Jurkat, Clone E6-1 (cell line): ENCODE measurements around the gene BLID.
A peak's percentile ranks its signal among the peaks of the same experiment; 100 is the strongest.

ENCODE experiments used
- DNase-seq: peaks from one replicate; pipeline ENCODE4 v3.0.0-alpha.2; 2011; ENCODE audit warnings: low read depth, low spot score
- H3K4me3 ChIP-seq: 2 replicates; pipeline ENCODE4 v1.5.1; 2011; ENCODE audit warnings: mild to moderate bottlenecking, low read length, control low read depth, moderate library complexity

The BLID gene

DNA sequence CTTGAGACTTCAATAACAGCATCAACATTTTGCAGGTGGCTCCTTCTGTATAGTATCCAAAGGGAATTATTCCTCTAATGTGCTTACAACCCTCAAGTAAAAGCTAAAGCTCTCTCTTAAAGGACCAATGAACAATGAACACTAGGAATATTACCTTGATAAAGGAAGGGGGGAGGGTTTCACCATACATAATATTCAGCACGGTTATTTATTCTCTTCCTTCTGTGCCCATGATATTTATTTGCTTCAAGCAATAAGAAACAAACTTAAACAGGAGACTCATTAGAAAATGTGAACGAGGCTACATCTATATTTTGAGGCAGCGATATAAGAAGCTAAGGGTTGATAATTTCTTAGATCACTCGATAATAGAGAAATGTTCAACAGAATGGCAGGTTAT, 21.2 kb downstream of the BLID start:
- no peak for DNase-seq
- H3K4me3 ChIP-seq, result no peak overlapping the region

DNA sequence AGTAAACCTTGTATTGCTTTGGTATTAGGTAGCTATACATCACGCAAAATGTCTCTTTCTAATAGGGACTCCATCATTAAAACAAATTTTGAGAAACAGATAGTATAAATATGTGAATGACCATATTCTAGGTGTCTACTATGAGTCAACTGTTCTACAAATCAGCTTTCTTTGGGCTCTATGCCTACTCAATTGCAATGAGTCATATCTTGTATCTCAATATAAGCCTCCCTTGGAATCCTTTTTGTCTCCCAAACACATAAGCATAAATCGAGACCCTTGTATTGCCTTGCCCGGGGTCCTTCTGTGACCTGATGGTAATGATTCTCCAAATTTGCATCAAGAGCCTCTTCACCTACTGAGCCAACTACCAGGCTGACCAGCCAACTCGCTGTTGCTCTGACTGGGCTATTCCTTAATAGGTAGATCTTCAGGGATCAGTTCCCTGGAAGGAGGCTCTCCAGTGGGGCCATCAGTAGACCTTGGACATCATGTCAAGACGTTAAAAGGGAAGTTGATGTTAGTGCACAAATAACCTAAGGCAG, 22.2 kb downstream of the BLID start:
- no peak overlapping the region for H3K4me3 ChIP-seq
- no peak for DNase-seq

DNA sequence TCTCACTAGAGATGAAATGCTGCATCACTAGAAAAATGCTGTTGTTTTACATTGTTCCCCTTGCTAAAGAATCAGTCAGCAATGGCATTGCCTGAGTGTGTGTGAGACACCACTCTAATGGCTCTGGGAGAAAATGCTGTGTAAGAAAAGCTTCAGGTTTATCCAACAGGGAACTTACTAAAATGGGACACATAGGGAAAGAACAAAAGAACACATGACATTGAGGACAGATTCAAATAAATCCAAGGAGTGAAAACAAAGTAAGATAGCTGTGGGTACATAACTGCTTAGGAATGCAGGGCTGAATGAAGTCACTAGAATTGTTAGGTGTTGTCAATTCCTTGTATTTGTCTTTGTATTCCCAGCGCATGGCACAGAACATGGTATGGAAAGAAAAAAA, 24.2 kb downstream of the BLID start:
- no peak for DNase-seq
- no peak overlapping the region for H3K4me3 ChIP-seq

DNA sequence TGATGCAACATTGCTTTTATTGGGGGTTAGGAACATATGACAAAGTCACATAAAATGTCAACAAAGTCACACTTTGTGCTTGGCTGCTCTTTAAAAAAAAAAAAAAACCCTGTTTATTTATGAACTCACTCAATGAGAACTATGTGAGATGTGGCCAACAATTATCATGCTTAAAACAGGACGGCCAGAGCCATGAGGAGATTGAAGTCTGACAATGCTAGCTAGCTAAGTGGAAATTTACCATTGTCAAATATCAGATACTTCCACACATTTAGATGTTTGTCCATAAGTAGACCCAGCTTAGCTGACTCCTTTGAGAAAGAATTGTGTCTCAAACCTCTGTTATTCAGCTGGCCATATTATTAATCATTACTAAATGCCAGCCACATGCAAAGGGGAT, 26.9 kb downstream of the BLID start:
- no peak overlapping the region for H3K4me3 ChIP-seq
- no peak for DNase-seq

DNA sequence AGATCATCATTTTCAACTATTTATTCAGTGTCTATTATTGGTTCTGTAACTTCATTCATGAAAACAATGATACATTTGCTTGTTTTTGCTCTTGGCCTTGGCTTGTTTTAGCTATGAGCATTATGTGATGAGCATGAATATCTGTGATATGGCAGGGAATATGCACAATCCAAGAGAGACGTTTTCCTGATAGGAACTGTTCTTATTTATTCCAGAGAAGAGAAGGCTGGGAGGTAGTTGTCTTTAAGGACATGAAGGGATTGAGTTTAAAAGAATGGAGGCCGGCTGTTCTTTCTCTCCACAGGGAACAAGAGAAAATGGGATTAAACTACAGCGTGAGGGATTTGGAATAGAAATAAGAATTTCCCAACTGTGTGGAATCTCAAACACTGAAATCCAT, 30.3 kb downstream of the BLID start:
- H3K4me3 ChIP-seq, result no peak overlapping the region
- DNase-seq, result no peak

DNA sequence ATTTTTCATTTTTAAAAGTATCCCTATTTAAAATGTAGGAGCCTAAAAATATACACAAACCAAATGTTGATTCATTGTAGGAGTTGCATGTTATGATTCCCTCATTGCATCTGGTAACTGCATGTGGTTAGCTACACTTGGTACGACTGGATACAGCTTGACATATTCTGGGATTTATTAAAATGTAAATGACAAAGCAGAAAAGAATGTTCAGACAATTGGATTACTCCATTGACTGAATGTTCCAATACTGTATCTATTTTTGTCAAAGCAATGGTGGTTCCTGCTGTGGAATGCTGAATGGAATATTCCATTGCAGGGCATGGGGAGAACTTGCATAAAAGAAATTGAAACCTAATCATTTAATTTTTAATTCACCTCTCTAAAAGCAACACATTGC, 30.8 kb downstream of the BLID start:
- H3K4me3 ChIP-seq, result no peak overlapping the region
- DNase-seq, result no peak

DNA sequence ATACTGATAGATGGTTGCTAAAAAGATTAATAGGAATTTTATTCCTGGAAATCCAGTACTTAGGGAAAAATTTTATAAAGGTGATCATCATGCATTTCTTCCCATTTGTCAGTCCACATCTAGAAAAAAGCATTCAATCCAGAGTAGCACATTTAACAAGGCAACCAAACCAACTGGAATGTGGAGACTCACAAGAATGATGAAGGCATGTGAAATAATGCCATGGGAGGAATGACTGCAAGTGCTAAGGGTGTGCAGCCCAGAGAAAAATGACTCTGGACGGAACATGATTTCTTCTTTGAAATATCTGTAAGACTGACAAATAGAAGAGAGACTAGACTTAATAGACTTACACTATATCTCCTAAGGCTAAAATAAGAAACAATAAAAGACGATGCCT, 33.8 kb downstream of the BLID start:
- no peak overlapping the region for H3K4me3 ChIP-seq
- DNase-seq, result no peak

DNA sequence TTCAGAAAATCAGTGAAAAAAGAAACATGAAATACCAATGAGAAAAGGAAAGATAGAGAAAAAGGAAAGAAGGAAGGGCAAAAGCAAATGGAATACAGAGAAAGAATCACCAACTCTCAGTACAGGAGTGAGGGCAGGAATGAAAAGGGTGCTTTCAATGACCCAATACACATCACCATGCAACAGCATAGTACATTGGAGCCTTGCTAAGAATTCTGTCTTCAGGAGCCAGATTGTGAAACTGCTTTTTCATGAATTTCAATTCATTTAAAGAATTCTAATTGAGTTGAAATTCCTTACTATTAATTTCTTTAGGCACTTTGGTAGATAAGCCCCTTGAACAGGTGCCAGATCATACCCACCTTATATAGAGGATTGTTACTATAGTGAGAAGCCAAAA, 34.9 kb downstream of the BLID start:
- DNase-seq, result no peak
- H3K4me3 ChIP-seq, result no peak overlapping the region

DNA sequence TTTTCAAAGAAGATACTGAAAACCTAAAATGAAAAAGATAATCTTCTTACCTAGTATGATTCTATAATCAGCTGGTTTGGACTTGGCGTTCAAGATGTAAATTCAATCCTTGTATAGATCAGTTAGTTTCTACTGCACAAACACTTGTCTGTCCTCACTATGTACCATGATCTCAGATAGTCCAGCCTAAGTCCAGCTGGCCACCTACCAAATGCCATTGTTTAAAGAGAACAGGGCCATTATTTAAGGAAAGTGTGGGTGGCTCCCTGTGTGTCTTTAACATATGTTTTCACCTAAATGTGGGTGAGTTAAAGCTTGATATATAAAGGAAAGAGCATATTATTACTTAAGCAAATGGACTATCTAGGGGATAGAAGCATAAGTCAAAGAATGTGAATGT, 38.6 kb downstream of the BLID start:
- H3K4me3 ChIP-seq, result no peak overlapping the region
- DNase-seq, result no peak

DNA sequence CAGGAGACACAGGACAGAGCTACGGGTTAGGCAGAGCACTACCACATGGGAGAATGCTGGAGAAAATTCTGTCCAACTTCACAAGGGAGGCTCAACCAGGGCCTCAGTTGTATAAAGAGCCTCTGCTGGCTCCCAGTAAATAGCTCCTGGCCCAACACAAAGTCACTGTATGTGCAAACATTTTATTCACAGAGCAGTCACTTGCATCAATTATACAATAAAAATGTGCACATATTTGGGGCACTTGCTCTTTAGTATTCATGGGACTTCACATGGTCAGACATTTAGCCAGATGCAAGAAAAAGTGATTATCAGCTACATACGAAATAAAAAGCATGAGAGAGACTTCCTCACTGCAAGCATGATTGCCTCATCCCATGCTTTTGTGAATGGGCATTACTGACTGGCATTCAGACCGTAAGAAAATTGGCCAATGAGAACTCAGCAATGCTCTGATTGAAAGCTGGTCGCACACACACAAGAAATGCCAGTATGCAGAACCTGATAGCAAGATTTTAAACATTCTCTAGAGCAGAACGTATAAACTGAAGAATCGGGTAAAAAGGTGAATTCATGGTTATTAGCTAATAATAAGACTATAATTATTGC, 39.4 kb downstream of the BLID start:
- no peak overlapping the region for H3K4me3 ChIP-seq
- DNase-seq, result no peak

DNA sequence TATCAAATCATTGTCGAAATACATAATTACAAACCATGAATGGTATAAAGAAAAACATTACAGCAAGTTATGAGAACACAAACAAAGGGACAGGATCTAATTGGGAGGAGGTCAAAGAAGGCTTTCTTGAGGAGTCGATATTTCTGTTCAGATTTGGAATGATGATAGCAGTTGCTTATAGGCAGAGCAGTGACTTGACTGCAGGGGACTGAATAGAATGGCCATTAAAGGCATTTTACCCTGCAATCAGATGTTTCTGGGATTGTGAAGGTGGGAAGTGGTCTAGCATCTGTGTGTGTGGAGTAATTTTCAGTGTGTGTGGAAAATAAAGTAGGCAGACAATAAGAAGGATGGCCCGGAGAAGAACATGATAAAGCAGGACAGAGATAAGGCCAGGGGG, 41.0 kb downstream of the BLID start:
- no peak for DNase-seq
- H3K4me3 ChIP-seq, result no peak overlapping the region

DNA sequence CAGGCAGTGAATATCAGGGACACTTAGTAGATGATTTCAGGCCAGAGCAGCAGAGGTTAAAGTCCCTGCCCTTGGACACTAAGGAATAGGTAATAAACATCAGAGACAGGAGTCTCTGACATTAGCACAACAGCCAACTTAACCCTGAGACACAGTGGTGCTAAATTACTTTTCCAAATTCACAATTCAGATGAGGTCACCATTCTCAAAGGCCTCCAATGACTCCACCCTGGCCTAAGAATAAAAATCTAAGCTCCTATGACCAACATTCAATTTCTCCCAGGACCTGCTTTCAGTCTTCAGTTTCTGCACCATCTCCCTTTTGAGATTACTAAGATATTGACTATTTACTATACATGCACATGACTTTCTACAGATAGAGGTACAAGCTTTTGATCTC, 42.0 kb downstream of the BLID start:
- DNase-seq, result no peak
- no peak overlapping the region for H3K4me3 ChIP-seq

DNA sequence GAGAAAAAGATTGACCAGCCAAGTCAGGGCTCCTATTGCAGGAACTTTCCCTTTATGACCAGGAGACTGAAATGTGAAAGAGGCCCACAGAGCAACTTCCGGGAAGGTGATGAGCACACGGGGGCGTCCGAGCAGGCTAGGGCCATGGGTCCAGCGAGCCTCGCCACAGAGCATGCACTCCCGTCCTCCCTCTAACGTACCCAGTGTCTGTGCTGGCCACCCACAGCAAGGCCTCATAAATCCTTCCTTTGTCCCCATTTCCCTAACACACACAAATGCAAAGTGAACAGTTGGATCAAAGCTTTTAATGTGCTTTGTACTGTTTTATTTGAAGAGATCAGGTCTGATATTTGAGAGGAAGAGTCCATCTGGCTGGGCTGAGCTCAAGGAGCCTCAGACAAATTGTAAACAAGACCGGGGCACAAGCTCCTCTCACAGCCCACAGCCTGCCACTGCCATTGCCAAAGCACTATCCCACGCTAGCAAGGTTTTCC, 44.3 kb downstream of the BLID start:
- DNase-seq, result no peak
- no peak overlapping the region for H3K4me3 ChIP-seq

DNA sequence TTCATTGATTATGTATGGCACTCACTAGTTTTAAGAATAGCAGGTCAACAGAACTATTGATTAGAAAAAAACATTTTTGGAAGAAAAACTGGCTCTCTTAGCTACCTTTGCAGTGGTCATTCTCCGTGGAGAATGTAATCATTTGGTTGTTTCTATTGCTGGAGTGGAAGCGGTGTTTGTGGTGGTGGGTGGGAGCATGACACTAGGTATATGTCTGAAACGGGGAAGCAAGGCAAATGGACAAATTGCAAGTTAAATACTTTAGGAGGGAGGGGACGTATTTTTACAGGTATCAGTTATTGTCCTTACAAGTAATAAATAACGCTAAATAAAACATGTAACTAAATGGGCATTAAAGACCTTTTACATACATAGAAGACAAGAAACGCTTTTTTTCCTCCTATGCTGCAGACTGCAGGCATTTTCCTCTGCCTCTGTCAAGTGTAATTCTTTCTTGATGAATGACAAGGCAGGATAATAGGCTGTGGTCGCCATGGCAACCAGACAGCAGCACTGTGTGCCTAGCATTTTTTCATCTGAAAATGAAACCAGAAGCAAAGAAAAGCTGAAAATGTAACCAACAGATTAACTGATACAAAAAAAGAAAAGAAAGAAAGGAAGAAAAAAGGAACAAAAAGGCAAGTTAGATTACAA, 46.2 kb downstream of the BLID start:
- no peak overlapping the region for H3K4me3 ChIP-seq
- peak; percentile 48 for DNase-seq

DNA sequence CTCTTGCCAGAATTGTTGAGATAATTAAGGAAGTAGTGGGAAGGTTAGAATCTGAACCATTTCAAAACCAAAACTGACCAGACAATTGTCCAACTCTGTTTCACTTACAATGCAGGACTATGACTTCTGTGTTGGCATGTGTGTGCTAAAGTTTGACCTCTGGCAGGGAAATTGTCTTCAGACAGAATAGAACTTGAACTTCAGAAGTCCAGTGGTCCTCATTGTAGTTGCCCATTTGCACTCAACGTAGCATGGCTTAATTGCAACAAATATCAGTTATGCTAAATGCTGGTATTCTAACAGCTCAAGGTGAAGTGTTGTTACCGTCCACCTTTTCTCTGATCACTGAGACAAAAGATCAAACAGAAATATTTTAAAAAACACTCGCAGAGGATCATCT, 47.2 kb downstream of the BLID start:
- no peak overlapping the region for H3K4me3 ChIP-seq
- no peak for DNase-seq

DNA sequence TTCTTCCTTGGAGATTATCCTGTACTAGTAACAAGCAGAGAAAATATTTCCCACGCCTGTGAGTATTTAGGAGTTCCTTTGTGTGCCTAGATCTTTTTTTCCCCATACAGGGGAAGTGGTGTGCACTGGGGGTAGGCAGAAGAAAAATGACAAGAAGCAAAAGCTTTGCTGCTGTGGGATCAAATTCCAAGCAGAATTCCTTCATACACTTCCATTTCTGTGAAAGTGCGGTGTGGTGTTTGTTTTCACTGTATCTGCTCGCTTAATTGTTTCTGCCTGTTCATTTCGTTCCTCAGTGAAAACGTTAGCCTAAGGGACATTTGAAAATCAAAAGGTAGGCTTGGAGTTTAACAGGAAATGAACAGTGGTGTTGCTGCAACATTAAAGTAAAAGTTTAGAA, 47.9 kb downstream of the BLID start:
- DNase-seq, result no peak
- no peak overlapping the region for H3K4me3 ChIP-seq
